Colon (tissue), 2 donors: ENCODE measurements around the gene RGL2.
"Not testable (repeated sequence)": the region's sequence is repeated elsewhere in the genome, so short reads cannot be mapped to it uniquely, and the experiment has no call there.

Source experiments
- FAIRE-seq: peaks from 2 replicates; lab custom pipeline; 2012; peaks lifted over from hg19 to GRCh38; lab: Jason Lieb, UNC
- donor health status: control.
- donor health status: control.

Gene RGL2

DNA sequence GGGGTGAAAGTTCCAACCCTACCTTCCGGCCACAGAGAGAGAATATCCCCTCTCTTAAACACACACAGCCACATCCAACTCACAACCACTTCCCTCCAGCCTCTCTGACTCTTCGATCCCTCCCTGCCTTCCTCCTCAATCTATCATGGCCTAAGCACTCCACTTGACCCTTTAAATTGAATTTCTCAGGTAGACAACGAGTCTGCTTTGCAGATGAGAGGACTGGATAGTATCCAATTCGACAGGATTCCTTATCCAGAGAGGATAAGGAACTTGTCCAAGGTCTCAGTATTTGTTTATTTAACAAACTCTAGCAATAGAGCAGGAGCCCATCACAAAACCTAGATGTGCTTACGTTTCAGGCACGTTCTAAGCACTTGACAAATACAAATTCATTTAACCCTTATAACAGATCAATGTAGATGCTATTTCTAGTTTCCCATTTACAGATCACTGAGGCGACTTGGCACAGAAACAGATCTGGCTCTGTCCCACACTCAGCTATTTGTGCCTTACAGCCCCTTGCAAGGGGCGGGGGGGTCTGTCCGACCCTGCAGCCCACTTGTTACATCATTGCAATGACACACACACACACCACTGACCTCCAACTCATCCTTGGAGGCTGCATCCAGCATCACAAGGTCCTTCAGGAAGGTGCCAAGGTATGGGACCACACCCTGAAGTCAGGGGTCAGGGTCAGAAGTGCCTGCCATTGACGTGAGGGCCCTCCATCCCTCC lies 4.5 kb downstream of the RGL2 start:
- no peak for FAIRE-seq

DNA sequence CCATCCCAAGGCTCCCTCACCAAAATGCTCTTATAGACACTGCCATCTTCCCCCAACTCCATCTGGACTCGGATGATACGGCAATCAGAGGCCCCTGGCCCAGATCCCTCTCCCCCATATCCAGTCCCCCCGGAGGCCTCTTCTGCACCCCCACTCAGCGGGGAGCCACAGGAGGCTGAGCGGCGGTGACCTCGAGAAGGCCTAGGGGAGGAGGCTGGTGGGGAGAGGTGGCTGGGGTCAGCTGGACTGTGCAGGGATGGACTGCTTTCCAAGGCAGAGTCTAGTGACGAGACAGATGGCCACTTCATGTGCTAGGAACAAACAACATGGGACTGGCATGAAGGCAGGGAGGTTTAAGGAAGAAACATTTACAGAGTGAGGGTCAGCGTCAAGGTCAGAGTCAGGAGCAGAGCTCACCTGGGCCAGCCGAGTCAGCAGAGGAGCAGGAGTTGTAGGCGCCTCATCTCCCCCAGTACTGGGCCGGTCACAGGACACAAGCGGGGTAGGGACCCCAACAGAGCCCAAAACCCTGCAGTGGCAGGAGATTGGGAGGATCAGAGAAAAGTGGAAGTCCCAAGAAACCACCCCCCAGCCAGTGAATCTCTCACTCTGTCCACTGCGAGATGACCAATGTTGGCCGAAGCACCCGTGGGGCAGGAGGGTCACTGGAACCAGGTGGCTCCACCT lies 5.6 kb downstream of the RGL2 start:
- no peak for FAIRE-seq

DNA sequence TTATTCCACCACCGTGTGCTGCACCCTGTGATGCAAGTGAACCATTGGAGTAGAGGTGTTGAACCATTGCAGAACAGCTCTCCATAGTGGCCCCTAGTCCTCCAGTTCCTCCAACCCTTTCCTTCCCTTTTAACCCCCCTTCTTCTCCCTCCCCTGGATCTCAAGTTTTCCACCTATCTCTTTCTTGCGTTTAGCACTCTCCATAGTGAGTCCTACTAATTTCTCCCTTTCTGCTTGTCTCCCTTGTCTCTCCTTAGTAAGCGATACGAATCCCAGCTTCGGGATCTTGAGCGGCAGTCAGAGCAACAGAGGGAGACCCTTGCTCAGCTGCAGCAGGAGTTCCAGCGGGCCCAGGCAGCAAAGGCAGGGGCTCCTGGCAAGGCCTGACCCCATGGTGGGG lies 8.3 kb downstream of the RGL2 start:
- no peak for FAIRE-seq

DNA sequence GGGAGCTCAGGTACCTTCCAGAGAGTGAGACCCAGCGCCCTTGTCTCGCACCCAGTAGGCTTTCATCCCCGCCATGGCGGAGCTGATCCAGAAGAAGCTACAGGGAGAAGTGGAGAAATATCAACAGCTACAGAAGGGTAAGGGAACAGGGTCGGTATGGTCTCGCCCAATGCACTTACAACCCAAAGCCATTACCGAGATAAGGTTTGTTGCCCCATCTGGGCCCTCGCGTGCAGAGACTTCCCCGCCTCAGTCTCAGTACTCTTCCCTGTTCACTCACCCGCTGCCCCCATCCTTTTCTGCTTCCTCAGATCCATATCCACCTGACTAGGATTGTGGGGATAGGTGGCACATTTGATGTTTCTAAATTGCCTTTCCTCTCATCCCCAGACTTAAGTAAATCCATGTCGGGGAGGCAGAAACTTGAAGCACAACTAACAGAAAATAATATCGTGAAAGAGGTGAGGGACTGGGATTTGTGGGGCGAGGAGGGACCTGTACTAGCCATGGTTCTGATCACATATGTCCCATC lies 8.9 kb downstream of the RGL2 start:
- FAIRE-seq = no peak

DNA sequence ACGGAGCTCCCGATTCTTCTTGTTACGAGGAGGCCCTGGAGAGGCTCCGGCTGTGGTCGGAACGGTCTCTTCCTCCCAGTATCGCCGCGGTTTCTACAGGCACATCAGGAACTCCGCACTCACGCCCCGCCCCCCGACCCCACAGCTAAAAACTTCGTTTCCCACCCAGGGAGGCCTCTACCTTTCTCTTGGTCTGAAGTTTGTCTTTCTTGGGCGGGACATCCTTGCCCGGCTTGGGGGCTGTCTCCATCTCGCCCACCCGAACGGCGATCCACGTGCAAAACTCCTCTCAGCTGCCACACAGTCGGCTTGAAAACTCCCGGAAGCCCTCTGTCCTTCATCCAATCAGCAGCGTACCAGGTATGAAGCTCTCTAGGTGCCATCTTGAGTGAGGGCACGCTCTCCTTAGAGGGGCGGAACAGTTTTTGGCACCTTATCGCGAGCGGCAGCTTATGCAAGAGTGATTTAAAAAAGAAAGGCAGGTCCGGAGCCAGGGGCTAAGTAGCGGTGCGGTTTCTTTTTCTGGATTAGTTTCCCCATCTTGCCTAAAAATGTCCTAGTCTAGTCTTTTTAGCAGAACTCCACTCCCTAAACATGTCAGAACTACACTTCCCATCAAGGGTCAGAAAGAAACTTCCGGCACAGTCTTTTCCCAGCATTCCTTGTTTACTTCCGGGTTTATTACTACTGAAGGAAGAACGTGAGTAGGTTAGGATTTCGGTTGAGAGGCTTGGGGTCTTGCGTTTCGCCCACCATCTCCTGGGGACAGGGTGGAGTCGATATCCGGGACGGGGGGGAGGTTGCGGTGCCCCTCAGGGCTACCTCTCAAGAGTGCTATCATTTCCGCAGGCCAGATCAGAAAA lies 9.6 kb downstream of the RGL2 start, which contains the start of the genes PFDN6 and WDR46:
TSS of gene PFDN6 (plus strand) at position 681 of the 863 bp plus-strand sequence. CDS start 256 bp downstream, outside the sequence.
TSS of gene WDR46 (minus strand) at position 319 of the 863 bp plus-strand sequence. CDS start at position 250, 69 bp downstream.
- FAIRE-seq = no peak

DNA sequence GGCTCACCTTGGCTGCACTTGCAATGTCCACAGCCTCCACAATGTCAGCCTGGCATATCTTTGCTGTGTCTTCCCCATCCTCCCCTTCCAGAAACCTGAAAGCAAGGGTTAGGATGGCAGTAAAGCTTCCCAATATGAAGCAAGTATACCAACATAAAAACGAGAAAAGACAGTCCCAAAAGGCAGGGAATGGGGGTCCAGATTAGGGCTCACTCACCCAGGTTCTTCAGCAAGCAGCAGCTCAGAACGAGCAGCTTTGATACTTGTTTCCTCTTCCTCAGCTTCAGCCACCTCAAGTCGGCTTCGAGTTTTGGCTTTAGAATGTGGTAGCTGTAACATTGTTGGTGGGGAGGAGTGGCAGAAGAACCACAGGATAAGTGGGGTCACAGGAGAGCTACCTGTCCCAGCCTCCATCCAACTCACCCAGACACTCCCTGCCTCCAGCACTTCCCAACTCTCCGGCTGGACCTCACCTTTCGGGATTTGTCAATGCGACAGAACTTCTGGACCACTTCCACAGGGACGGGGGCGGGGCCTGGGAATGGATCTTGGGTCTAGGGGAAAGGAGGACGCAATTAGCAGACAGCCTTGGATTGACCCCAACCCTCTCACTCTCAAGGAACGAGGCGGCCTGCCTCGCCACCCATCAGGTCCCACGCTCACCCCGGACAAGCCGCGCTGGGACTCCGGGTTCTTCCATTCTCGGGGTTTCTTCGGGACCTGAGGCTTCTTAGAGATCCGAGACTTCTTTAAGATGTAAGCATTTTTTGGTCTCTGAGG lies 10.4 kb downstream of the RGL2 start:
- no peak for FAIRE-seq

DNA sequence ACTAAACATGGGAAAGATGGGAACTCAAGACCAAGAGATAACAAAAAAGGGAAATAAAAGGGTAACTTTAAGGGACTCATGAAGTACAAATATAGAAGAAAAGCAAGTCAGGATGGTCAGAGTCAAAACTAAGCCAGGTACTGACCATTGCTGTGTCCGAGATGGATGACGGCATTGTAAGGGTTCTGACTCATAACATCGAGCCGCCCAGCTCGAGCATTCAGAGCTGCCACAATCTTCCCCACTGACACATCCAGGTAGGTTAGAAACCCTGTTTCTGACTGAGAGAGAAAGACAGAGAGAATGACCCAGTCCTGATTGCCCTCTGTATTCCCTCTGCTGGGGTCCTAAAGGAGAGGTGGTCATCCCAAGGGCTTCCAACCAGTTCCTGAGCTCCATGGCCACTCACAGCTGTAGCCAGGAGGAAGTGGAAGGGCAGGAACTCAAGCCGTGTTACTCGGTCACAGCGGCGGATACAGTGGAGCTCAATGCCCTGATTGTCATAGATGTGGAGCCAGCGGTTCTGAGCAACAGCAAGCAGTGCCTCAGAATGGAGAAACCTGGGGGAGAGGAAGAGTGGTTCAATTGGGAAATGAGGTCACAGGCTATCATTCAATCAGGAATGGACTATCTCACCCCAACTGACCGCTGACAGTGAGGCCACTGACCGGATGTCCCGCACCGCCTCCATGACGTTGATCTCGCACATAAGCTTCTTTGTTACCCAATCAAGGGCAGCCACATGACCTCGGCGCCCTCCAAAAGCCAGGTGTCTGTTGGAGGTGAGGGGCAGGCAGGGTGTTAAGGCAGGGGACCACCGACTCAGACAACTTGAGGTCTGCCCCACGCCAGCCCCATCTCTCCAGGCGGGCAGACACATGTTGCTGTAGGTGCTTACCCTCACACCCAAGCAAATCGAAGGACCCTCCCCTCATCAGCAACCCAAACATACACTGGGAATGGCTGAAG lies 11.5 kb downstream of the RGL2 start:
- no peak for FAIRE-seq

DNA sequence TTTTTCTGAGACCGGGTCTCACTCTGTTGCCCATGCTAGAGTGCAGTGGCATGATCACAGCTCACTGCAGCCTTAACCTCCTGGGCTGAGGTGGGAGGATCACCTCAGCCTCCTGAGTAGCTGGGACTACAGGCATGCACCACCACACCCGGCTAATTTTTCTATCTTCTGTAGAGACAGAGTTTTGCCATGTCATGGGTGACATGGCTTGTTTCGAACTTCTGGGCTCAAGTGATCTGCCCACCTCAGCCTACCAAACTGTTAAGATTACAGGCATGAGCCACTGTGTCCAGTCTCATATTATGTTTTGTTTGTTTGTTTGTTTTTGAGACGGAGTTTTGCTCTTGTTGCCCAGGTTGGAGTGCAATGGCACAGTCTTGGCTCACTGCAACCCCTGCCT lies 13.5 kb downstream of the RGL2 start:
- FAIRE-seq = not testable (repeated sequence)

DNA sequence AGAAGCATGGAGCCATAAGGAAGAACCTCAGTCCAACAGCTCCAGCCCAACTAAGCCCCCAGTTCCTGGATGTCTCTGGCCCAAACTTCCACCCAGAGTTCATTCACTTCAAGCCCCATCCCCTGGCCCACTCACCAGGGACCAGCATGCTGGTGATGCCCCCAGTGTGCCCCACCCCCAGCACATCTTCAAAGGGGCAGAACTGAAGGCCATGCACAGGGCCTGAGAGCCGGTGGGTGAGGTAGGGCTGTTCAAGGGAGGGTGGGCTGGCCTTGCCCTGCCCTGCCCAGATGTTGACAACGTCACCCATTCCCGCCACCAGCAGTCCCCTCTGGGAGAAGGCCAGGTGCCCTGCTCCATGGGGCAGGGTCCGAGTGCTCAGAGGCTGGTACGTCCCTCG lies 18.2 kb downstream of the RGL2 start:
- no peak for FAIRE-seq

DNA sequence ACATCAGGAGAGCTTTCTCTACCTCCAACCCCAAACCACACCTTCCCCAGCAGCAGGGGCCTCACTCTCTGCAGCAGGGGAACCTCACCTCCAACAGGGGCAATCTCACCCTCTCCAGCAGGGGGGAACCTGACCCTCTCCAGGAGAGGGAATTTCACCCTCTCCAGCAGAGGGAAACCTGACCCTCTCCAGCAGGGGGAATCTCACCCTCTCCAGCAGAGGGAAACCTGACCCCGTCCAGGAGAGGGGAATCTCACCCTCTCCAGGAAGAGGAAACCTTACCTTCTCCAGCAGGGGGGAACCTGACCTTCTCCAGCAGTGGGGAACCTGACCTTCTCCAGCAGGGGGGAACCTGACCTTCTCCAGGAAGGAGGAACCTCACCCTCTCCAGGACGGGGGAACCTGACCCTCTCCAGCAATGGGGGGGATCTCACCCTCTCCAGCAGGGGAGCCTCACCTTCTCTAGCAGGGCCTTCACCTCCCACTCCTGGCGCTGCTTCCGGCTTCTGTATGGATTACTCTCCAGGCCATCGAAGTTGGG lies 18.7 kb downstream of the RGL2 start:
- FAIRE-seq = no peak

DNA sequence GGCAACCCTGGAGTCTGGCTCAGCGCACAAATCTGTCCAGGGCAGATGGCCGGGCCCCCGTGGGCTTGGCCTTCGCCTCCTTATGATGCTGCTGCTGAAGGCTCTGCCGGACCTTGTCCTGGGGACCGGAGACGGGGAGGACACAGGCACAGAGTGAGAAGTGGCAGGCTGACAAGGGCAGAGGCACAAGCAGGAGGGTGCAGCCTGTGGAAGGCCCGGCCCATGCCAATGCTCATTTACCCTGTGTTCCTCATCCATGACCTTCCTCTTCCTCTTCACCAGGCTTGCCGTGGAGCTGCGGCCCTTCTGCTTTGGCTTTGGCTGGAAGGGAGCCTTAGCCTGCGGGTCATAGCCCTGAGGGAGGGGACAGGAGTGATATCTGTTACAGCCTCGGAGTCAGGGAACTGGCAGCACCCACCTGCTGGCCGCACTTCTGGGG lies 19.5 kb downstream of the RGL2 start:
- no peak for FAIRE-seq

DNA sequence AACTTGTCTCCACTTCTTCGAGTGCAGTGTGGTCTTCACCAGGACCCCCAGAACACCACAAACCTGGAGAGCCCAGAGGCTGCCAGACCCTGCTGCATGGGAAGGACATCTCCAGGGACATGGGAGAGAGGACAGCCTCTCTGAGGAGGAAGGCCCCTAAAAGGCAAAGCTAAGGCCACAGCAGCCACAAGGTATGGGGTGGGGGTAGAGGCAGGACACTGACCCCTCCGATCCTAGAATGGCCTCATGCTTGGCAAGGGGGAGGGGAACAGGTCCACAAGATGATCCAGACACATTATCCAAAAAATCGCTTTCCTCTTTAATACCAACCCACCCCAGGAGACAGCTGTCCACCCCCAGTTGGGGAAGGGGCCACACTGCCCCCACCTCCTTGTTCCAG lies 19.9 kb downstream of the RGL2 start:
- no peak for FAIRE-seq

DNA sequence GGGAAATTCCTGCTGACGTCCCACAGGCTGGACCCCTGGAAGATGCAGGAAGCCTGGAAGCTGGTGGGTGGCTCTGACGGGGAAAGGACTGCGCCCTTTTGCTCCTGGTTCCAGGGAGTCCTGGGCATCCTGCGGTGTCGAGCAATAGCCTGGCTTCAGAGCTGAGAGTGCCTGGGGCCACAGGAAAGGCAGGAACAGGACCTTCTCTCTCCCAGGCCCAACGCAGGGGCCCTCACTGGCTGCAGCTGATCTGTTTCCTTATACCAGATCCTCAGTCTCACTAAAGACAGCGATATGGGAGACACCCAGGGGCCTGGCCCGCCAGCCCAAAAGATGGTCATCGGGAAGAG lies 20.4 kb downstream of the RGL2 start:
- no peak for FAIRE-seq

DNA sequence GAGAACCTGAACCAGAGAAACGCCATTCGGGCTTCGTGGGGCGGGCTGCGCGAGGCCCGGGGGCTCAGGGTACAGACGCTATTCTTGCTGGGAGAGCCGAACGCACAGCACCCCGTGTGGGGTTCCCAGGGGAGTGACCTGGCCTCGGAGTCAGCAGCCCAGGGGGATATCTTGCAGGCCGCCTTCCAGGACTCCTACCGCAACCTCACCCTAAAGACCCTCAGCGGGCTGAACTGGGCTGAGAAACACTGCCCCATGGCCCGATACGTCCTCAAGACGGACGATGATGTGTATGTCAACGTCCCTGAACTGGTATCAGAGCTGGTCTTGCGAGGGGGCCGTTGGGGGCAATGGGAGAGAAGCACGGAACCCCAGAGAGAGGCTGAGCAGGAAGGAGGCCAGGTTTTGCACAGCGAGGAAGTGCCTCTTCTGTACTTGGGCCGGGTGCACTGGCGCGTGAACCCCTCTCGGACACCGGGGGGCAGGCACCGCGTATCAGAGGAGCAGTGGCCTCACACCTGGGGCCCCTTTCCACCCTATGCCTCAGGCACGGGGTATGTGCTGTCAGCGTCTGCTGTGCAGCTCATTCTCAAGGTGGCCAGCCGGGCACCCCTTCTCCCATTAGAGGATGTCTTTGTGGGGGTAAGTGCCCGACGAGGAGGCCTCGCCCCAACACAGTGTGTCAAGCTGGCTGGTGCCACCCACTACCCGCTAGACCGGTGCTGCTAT lies 20.9 kb downstream of the RGL2 start:
- no peak for FAIRE-seq

DNA sequence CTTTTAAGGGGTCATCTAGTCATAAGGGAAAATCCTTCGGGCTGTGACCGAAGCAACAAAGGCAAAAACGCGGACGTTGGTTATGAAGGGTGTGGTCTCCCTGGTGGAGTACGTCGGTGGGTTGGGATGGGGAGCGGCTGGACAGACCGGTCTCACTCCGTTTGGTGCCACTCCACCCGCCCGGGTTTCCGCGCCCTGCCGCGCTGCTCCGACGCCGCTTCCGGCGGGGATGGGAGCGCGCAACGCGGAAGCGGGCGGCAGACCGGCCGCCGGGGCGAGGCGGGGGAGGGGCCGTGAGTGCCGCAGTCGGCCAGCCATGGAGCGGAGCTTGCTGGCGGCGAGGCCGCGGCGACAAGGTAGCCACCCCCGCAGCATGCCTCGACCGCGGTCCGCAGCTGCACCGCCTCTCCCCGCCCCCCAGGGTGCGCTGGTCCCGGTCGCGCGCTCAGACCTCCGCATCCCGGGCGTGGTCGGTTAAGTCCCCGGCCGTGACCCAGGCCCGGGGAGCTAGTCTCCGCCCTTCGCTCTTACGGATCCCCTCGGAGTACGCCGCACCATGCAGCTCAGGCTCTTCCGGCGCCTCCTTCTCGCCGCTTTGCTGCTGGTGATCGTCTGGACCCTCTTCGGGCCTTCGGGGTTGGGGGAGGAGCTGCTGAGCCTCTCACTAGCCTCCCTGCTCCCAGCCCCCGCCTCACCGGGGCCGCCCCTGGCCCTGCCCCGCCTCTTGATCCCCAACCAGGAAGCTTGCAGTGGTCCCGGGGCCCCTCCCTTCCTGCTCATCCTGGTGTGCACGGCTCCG lies 21.7 kb downstream of the RGL2 start, which contains the start of gene B3GALT4:
TSS of gene B3GALT4 (plus strand) at position 260 of the 799 bp plus-strand sequence. CDS start at position 557, 297 bp downstream.
- no peak for FAIRE-seq

DNA sequence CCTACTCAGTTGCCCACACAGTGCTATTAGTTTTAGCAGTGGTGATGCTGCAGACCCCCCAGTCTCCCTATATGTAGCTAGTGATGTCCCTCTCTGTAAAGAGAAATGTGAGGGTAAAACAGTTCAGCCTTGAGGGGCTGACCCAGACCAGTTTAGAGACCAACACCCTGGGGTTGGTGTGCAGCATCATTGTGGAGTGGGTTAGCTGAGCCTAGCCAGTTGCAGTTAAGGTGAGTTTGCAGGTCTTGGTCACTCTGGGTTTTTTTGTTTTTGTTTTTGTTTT lies 22.2 kb downstream of the RGL2 start:
- no peak for FAIRE-seq

DNA sequence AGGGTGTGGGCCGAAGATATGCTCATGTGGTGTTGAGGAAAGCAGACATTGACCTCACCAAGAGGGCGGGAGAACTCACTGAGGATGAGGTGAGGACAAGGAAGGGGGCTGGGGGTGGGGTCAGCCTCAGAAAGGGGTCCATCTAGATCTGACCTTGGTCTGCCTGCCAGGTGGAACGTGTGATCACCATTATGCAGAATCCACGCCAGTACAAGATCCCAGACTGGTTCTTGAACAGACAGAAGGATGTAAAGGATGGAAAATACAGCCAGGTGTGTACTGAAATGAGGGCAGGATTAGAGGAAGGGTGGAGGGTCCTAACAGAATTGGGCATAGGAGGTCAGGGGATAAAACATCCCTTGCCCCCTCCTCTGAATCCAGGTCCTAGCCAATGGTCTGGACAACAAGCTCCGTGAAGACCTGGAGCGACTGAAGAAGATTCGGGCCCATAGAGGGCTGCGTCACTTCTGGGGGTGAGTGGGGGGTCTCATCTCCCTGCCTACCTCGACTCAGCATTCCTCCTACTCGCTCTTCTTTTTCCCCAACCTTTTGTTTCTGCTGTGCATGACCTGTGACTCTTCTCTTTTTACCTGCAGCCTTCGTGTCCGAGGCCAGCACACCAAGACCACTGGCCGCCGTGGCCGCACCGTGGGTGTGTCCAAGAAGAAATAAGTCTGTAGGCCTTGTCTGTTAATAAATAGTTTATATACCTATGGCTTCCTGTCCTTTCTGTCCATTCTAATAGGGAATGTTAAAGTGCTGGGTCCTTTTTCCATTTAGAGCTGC lies 22.8 kb downstream of the RGL2 start:
- FAIRE-seq = not testable (repeated sequence)
